Ishikawa (cell line): ENCODE results near the gene ZNF804B.

Experiments used
- CEBPB ChIP-seq: IDR thresholded peaks from 2 replicates; pipeline ENCODE4 v1.6.1; 2012
- CREB1 ChIP-seq: IDR thresholded peaks from 2 replicates; pipeline ENCODE4 v1.6.1; 2012; ENCODE audit warnings: low read depth
- EGR1 ChIP-seq: IDR thresholded peaks from 2 replicates; pipeline ENCODE4 v1.6.1; 2012
- EP300 ChIP-seq: IDR thresholded peaks from 2 replicates; pipeline ENCODE4 v1.6.1; 2012; ENCODE audit warnings: borderline replicate concordance
- FOXM1 ChIP-seq: IDR thresholded peaks from 2 replicates; pipeline ENCODE4 v1.6.1; 2012; ENCODE audit warnings: low read depth, borderline replicate concordance
- MAX ChIP-seq: IDR thresholded peaks from 2 replicates; pipeline ENCODE4 v1.6.1; 2012
- NFIC ChIP-seq: IDR thresholded peaks from 2 replicates; pipeline ENCODE4 v1.6.1; 2012
- RAD21 ChIP-seq: IDR thresholded peaks from 2 replicates; pipeline ENCODE4 v1.6.1; 2012; ENCODE audit warnings: low read depth
- REST ChIP-seq: IDR thresholded peaks from 2 replicates; pipeline ENCODE4 v1.6.1; 2012; ENCODE audit warnings: low read depth, mild to moderate bottlenecking
- TAF1 ChIP-seq: IDR thresholded peaks from 2 replicates; pipeline ENCODE4 v1.6.1; 2012; ENCODE audit warnings: low read depth, mild to moderate bottlenecking
- TCF12 ChIP-seq: IDR thresholded peaks from 2 replicates; pipeline ENCODE4 v1.6.1; 2012; ENCODE audit warnings: low read depth
- TEAD4 ChIP-seq: IDR thresholded peaks from 2 replicates; pipeline ENCODE4 v1.6.1; 2012
- USF1 ChIP-seq: IDR thresholded peaks from 2 replicates; pipeline ENCODE4 v1.6.1; 2012
- YY1 ChIP-seq: IDR thresholded peaks from 2 replicates; pipeline ENCODE4 v1.6.1; 2012; ENCODE audit warnings: low read depth
- ZBTB7A ChIP-seq: IDR thresholded peaks from 2 replicates; pipeline ENCODE4 v1.6.1; 2012; ENCODE audit warnings: low read depth

The ZNF804B gene

GRCh38 chr7:88835147-88835728, 75.7 kb downstream of the ZNF804B start:
- TF ChIP-seq RAD21 (peak; percentile 44), EP300 (no peak), TEAD4 (no peak)

GRCh38 chr7:88842201-88842600, 82.7 kb downstream of the ZNF804B start:
- TF ChIP-seq YY1 = no peak
- no peak for TF ChIP-seq USF1
- TF ChIP-seq CREB1 = no peak
- TF ChIP-seq TCF12 = no peak
- TF ChIP-seq RAD21 = no peak
- TF ChIP-seq EP300 = no peak
- TF ChIP-seq CEBPB = no peak
- no peak for TF ChIP-seq NFIC
- no peak for TF ChIP-seq TEAD4
- TF ChIP-seq ZBTB7A = no peak
- TF ChIP-seq EGR1 = no peak
- no peak for TF ChIP-seq MAX
- no peak for TF ChIP-seq TAF1

GRCh38 chr7:88845091-88845490, 85.6 kb downstream of the ZNF804B start:
- TF ChIP-seq ZBTB7A = no peak
- TF ChIP-seq TEAD4 = no peak
- TF ChIP-seq EGR1 = no peak
- TF ChIP-seq TCF12 = no peak
- no peak for TF ChIP-seq TAF1
- no peak for TF ChIP-seq CREB1
- TF ChIP-seq YY1 = no peak
- TF ChIP-seq CEBPB = no peak
- no peak for TF ChIP-seq USF1
- TF ChIP-seq REST = no peak
- TF ChIP-seq RAD21 = no peak
- no peak for TF ChIP-seq FOXM1
- no peak for TF ChIP-seq MAX
- TF ChIP-seq EP300 = no peak
- TF ChIP-seq NFIC = no peak

GRCh38 chr7:88851220-88851619, 91.7 kb downstream of the ZNF804B start:
- TF ChIP-seq USF1 (no peak), EGR1 (no peak), NFIC (no peak), EP300 (no peak)

- no peak for TF ChIP-seq RAD21
- no peak for TF ChIP-seq CREB1
- no peak for TF ChIP-seq YY1
- TF ChIP-seq REST = no peak
- no peak for TF ChIP-seq MAX
- TF ChIP-seq FOXM1 = no peak
- TF ChIP-seq ZBTB7A = no peak
- no peak for TF ChIP-seq TAF1
- no peak for TF ChIP-seq NFIC
- no peak for TF ChIP-seq EGR1
- TF ChIP-seq TEAD4 = no peak
- TF ChIP-seq CEBPB = no peak
- TF ChIP-seq TCF12 = no peak
- no peak for TF ChIP-seq USF1
- no peak for TF ChIP-seq EP300
These were observed 99.8 kb downstream of the ZNF804B start for GRCh38 chr7:88859288-88859687.
